NCI-H345 treated with DMSO at 0.1 percent for 48 hours (cell line): Measurements from ENCODE around the gene SPSB3.

Experiments used
- DNase-seq: peaks from one replicate; lab custom pipeline; 2025; ENCODE audit not compliant: unreplicated experiment; lab: John Stamatoyannopoulos, UW

Gene SPSB3

DNA sequence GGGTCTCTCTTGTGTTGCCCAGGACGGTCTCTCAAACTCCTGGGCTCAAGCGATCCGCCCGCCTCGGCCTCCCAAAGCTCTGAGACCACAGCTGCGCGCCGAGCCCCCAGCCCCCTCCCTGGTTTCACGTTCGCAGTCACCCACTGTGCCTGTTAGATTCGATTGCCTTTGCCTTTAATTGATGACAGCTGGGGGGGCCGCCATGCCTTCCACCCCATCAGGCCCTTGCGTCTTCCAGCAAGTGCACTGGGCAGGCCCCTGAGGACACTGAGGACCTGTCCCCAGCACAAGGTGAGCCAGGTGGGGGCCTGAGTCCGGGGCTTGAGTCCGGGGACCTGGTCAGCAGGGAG lies 7.9 kb upstream of the SPSB3 start:
- no peak for DNase-seq

DNA sequence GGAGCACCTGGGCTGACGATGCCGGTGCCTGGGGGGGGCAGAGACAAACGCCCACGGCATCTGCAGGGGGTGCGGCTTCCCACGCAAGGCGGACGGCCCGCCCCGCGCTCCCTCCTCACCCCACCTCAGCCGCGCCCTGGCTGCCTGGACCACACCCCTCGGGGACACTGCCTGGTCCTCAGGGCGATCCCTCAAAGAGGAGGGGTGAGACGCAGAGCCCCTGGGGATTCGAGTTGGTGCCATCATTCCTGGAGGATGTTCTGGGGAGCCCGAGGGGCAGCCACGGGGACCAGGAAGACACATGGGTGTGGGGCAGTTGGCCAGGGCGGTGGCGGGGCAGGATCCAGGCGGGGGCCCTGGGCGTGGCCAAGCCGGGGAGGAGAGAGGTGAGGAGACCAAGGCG lies 7.3 kb upstream of the SPSB3 start:
- no peak for DNase-seq

DNA sequence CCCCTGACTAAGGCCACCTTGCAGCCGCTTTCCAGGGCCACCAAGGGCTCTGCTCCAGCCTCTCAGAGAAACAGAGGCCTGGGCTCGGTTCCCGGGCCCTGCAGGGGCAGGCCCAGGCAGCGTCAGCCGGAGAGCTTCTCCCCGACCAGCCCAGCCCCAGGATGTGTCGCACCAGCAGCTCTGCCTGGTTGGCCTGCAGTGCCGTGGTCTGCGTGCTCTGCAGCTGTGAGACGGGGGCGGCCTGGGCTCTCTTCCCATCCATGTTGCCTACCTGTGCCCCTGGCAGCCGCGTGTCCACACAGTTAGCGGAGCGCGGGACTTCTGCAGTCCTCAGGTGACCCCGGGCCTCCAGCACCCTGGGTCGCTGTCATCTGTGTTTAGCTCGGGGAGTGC lies 6.3 kb upstream of the SPSB3 start:
- DNase-seq = no peak

DNA sequence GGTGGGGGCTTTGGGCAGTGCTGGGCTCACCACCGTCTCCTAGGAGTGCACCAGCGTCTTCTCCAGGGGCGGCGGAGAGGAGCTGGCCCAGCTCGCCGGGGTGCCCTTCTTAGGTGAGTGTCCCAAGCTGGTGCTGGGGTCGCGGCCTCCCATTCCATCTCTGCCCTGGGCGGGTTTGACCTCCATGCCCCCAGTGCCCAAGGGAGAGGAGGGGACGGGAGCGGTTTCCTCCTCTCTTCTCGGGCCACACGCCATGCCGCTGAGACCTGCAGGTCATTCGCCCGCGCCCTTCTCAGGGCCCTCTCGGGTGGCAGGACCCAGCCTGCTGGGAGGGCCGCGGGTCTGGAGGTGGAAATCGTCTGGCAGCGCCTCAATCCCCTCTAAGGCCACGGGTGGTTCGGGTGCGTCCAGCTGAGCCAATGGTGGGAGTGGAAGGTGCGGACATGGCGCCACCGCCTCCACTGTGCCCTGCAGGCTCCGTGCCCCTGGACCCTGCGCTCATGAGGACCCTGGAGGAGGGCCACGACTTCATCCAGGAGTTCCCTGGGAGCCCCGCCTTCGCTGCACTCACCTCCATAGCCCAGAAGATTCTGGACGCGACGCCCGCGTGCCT lies 5.8 kb upstream of the SPSB3 start:
- no peak for DNase-seq

DNA sequence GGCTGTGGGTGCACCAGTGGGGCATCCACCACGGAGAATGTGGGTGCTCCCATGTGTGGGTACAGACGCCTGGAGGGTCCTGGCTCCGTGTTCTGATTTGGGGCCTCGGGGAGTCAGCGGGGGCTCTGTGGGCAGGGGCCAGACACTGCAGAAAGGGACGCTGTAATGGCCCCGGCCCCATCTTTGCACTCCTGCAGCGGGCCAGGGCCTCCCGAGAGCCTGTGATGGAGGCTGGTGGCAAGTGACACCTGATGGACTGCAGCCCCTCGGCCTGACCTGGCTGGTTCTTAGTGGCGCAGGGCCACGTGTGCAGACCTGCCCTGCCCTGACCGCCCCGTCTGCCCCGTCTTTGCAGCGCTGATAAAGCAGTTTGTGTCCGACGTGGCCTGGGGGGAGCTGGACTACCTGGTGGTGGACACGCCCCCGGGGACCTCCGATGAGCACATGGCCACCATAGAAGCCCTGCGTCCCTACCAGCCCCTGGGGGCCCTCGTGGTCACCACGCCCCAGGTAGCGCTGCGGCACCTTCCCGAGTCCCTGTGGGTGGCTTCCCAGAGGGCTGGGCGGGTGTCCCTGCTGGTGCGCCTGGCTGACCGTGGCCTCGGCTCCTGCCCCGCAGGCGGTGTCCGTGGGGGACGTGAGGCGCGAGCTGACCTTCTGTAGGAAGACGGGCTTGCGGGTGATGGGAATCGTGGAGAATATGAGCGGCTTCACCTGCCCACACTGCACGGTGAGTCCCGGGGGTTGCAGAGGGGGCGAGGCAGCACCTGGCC lies 5.1 kb upstream of the SPSB3 start:
- DNase-seq = no peak

DNA sequence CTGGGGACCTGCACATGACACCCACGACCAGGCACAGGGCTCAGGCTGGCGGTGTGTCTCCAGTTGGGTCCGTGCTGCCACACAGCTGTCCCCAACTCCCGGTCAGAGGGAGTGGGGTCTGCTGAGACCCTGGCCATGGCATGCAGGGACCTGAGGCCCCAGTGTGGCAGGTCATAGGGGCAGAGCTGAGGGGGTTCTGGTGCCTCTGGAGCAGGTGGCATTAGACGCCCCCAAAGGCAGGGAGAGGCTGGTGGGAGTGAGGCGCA lies 4.6 kb upstream of the SPSB3 start:
- no peak for DNase-seq

DNA sequence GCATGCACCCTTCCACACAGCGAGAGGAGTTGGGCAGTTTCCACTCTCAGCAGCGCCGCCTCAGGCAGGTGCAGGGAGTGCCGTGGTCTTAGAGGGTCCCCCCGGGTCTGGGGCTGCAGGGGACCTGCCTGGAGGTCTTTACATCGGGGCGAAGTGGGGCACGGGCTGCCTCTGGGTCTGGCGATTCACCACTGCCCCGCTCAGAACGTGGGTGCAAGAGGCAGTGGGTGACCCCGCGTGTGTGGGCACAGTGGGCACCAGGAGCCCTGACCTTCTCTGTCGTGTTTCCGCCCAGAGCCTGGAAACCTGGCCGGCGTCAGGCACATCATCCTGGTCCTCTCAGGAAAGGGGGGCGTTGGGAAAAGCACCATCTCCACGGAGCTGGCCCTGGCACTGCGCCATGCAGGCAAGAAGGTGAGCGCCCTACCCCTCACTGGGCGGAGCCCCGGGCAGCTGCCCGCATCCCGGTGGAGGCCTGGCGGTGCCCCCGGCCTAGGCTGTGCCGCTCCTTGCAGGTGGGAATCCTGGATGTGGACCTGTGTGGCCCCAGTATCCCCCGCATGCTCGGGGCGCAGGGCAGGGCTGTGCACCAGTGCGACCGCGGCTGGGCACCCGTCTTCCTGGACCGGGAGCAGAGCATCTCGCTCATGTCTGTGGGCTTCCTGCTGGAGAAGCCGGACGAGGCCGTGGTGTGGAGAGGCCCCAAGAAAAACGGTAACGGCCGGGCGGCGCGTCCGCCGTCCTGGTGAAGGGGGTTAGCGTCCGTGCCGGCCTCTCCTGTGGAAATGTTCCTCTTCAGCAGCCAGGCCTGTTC lies 4.1 kb upstream of the SPSB3 start:
- DNase-seq = no peak

DNA sequence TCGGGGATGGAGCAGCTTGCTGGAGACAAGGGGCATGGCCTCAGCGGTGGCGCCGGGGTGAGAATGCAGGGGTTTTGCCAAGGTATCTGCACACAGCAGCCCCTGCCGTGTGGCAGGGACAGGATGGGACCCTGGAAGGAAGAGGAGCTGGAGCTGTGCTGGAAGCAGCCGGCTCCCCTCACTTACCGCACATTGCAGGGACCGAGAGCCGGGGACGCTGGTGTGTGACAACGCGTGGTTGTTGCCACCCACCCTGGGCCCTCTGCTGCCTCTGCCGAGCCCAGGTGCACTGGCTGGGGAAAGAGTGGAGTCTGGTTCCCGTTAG lies 3.4 kb upstream of the SPSB3 start:
- no peak for DNase-seq

DNA sequence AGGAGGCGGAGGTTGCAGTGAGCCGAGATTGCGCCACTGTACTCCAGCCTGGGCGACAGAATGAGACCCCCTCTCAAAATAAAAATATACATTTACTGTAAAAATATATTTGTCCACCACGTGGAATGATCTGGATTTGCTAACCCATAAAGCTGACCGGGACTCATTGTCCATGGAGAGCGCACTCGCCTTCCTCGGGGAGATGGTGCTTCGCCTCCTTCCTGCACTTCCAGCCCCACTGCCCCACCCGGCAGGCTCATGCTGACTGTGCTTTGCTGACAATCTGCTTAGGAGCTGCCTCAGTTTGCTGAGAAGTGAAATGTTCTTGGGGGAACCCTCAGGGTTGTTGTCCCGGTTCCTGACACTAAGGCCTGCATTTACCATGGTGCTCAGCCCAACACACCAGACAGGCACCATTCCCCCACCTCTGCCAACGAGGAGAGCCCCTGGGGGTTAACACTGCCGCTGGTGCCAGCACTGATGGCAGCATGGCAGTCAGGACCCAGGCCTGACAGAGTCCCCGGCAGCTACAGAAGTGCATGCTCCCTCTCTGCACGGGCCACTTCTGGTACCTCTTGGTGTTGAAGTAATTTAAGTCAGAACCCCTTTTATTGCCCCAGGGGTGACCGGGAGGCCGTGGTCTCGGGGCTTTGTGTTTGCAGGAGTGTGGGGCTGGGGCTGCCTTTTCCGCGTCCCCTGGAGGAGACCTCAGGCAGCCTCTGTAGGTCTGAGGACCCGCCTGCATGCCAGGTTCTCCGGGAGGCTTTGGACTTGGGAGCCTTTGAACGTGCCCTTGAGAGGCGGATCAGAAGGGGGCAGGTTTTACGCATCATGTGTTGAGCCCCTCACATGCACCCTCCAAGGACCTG lies 2.8 kb upstream of the SPSB3 start:
- no peak for DNase-seq

DNA sequence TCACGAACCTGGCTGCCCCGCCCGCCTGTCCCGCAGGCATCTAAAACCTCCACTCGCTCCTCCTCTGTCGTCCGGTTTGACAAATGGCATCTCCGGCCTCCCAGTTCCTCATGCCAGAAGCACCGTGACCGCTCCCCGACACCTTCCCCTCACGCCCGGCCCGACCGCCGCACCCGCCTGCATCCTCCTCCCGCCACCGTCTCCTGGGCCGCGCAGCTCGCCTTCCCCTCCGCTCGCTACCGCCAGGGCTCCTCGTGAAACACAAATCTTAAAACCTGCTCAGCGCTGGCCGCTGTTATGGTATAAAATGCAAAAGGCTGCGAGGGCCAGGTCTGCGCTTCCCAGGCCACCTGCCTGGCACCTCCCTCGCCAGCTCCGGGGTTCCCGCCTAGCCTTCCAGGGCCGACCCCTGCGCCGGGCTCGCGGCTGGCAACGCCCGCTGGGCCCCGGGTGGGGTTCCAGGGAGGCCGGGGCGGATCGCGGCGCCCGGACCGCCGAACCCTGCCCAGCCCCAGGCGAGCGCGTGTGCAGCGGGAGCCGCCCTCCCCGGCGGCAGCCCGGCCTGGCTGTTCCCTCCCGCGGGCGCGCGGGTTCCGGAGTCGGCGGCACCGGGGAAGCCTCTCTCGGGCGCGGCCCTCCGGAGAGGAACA lies 488 bp downstream of the SPSB3 start:
- no peak for DNase-seq

DNA sequence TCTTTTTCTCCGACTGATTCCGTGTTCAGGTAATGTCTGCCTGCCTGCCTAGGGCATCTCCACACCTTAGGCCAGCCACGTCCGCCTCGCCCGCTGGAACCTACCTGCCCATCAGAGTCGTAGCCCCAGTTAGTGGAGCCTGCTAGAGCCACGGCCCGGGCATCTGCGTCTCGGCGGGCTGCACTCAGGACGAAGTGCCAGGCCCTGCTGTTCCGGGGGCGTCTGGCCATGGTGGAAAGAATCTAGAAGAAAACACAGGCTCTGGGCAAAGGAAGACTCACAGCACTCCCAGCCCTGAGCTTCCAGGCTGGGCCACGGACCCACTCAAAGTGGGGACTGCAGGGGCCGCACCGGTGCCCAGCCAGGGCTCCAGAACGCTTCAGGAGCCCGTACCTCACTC lies 1.1 kb downstream of the SPSB3 start:
- DNase-seq = no peak

DNA sequence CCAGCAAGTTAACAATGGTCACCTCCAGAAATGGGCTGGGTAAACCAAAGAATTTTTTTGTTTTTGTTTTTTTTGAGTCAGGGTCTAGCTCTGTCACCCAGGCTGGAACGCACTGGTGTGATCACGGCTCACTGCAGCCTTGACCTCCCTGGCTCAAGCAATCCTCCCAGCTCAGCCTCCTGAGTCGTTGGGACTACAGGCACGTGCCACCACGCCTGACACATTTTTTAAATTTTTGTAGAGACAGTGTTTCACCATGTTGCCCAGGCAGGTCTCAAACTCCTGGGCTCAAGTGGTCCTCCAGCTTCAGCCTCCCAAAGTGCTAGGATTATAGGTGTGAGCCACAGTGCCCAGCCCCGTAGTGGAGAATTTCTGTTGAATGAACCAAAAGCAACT lies 1.7 kb downstream of the SPSB3 start:
- DNase-seq = no peak

DNA sequence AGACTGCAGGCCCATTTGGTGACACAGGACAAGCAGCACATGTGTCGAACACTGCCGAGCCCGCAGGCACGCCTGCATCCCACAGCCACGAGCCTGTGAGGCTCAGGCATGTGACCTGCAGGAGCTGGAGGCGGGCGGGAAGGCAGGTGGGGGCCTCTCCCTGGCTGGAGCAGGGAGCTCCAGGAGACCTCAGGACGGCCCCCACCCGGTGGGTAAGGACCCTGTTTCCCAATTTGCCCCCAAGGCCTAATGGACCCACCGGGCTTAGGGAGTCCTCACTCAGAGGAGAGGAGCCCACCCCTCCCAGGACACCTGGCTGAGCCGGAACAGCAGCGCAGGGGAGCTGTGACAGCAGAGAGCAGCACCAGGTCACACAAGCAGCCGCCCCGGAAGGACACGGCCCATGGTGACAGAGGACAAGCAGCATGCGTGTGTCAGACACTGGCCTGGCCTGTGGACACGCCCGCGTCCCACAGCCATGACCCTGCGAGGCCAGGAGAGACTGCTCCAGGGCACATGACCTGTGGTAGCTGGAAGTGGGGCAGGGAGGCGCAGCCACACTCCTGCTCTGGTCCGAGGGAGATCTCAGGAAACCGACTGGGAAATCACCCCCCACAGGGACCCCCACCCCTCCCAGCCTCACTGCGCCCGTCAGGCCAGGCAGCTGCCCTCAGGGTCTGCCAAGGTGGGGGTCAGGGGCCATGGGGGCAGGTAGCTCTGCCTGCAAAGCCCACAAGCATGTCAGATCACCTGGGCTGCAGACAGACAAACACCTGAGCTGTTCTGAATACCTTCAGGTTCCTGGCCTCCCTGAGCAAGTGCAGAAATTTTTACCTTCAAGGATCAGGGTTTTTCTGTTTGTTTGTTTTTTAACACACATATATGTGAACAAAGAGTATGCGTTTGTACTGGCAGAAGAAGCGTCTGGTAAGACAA lies 2.4 kb downstream of the SPSB3 start:
- DNase-seq = no peak

DNA sequence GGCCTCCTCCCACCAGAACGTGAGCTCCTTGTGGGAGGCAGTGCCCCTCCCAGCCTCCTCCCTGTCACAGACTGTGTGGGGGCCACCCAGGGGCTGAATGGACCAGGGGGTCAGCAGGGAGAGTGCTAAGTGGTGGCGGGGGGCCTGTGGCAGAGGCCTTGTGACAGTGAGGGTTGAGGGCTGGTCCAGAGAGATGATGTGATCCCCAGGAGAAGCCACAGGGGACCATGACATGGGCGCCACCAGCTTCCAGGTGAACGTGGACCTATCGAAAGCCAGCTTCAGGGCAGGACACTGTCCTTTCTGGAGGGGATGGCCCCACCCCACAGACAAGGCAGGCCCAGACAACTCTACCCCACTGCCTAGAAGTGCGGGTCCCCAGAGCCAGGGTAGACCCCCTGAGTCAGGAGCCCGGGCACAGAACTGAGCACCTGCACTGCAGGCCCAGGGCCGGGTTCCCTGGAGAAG lies 3.1 kb downstream of the SPSB3 start:
- no peak for DNase-seq

DNA sequence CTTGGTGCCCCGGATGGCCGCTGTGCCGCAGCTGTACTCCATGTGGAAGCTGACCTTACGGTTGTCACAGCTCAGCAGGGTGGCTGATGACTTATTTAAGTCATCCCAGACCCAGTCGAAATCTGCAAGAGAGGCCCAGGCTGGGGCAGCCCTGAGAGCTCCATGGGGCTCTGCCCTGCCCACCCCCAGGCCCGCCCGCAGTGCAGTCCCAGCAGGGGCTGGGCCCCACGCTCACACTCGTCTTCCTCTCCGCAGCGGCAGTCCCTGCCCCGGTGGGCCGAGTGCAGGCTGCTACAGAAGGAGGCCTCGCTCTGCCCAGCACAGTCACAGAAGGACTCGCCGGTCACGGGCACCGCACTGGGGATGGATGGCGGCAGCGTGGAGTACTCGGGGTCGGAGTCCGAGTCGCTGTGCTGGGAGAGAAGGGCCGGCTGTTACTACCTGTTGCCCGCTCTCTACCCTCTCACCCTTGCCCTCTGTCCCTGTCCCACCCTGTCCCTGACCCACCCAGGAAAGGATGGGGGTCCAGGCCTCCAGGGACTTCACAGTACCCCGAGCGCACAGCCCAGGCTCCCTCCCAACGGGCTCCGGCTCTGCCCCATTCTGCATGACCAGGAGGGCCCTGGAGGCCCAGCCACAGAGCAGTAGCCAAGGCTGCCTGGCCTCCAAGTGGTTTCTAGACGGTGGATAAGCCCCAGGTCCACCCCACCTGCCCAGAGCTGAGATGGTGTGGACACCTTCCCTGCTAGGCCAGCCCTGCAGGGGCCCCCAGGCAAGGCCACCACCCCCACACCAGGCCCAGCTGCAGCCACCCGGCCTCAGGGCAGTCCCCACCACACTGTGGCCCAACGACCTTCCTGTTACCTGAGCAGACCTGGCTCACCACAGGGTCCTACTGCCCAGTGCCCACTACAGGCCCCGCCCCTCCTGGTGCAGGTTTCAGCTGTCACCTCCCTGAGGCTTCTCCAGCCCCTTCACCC lies 3.9 kb downstream of the SPSB3 start:
- no peak for DNase-seq

DNA sequence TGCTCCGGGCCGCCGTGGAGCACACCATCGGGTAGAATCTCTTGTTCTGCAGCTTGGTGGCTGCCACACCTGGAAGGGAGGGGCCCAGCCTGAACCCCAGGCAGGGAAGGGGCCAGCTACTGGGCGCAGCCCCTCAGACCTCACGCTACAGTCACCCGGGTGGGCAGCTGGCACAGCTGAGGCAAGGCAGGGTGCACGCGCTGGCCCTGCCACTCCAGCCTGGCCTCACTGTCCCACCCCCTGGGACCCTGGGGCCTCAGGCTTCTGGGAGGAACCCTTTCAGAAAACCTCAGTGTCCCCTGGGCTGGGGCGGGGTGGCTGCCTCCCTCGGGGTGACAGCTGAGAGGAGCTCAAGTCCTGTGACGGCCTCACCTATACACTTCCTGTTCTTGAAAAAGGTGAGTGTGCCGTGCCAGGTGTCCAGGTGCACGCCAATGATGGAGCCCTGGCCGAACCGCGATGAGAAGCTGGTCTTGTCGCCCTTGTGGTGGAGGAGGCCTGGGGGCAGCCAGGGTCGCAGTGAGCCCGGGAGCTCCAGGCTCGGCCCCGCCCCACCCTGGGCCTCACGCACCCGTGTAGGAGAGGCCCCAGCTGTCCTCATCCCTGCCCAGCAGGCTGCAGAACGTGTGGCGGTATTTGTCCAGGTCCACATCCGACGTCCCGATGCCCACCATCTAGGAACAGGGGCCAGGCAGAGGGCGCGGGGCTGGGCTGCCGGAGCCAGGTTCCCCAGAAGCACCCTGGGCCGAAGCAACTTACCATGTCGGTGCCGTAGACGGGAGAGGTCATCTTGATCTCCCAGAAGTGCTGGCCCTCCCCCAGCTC lies 4.8 kb downstream of the SPSB3 start:
- no peak for DNase-seq

DNA sequence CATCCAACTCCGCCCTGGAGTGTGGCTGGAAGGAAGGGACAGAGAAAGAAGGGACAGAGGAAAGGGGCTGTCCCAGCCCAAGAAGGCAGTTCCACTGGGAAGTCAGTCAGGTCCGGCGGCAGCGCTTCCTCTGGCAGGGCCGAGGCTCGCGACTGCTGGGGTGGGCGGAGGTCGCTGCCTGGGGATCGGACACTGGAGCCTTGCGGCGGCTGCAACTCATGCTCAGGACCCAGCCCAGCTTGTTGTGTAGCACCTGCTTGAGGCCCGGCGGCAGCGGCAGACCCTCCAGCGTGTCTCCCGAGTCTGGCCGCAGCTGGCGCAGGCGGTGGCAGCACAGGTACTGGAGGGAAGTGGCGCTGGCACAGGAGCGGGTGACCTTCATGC lies 5.4 kb downstream of the SPSB3 start:
- no peak for DNase-seq

DNA sequence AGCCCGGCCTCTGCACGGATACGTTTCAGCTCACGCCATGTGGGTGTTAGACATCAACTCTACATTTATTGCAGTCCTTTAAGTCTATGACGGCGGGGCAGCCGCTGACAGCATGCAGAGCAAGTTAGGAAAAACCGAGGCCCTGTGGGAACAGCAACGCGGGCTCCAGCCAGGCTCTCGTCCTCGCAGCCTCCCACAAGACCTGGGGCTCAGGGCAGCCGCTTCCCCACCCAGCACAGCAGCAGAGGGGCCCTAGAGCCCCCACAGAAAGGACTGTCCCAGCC lies 5.8 kb downstream of the SPSB3 start:
- DNase-seq = no peak
